Raji (cell line): Measurements from ENCODE around the gene NBPF19.
"Not testable (repeated sequence)": the region's sequence is repeated elsewhere in the genome, so short reads cannot be mapped to it uniquely, and the experiment has no call there.

Experiments
- POLR2A ChIP-seq: IDR thresholded peaks from 2 replicates; pipeline ENCODE4 v1.6.1; 2011; ENCODE audit warnings: low read depth, low read length, control low read depth; ENCODE audit not compliant: insufficient read depth

NBPF19 gene, protein sequence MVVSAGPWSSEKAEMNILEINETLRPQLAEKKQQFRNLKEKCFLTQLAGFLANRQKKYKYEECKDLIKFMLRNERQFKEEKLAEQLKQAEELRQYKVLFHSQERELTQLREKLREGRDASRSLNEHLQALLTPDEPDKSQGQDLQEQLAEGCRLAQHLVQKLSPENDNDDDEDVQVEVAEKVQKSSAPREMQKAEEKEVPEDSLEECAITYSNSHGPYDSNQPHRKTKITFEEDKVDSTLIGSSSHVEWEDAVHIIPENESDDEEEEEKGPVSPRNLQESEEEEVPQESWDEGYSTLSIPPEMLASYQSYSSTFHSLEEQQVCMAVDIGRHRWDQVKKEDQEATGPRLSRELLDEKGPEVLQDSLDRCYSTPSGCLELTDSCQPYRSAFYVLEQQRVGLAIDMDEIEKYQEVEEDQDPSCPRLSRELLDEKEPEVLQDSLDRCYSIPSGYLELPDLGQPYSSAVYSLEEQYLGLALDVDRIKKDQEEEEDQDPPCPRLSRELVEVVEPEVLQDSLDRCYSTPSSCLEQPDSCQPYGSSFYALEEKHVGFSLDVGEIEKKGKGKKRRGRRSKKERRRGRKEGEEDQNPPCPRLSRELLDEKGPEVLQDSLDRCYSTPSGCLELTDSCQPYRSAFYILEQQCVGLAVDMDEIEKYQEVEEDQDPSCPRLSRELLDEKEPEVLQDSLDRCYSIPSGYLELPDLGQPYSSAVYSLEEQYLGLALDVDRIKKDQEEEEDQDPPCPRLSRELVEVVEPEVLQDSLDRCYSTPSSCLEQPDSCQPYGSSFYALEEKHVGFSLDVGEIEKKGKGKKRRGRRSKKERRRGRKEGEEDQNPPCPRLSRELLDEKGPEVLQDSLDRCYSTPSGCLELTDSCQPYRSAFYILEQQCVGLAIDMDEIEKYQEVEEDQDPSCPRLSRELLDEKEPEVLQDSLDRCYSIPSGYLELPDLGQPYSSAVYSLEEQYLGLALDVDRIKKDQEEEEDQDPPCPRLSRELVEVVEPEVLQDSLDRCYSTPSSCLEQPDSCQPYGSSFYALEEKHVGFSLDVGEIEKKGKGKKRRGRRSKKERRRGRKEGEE (N-terminal part only)

DNA sequence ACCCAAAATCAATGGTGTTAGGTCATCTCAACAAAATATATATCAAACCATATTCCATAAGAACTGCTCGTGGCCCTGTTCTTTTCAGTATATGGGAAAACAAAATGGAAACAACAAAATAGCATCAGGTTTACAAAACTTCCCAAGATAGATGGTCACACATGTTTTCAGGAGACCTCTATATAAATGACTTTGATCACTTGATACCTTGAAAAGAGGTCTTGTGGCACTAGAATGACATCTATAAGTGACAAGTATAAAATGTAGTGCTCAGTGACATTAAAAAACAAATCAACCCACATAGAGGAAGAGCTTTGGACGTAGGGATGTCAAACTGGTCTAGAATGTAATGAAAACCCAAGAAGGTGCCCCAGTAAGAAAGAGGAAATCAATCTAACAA lies at the start of gene NBPF19:
TSS of gene NBPF19 (plus strand) at position 301 of the 400 bp plus-strand sequence. CDS start 888 bp downstream, outside the sequence.
- not testable (repeated sequence) for TF ChIP-seq POLR2A
